ENCODE results near the gene RUNDC1.
"Not testable (repeated sequence)": the region's sequence is repeated elsewhere in the genome, so short reads cannot be mapped to it uniquely, and the experiment has no call there.

The RUNDC1 gene

DNA sequence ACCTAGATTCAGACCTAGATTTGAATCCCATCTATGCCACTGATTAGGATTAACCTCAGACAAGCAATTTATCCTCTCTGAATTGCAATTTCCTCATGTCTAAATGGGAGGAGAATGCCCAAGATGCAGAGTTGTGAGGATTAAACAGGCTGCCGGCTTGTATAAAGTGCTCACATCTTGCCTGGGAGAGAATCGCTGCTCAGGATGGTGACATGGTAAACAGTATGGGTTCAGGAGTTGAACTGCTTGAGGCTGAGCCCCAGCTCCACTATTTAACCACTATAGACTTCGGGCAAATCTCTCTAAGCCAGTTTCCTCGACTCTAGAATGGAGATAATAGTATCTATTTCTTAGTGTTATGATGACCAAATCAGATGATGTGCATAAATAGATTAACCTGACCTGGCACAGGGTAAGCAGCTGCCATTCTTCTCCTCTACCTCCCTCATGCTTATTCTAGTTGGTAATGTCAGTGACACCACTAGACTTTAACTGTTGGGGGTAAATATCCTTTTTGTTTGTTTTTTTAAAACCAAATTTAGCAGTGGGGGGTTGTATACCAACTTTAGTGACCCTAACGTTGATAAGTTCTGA is 17.1 kb downstream of the RUNDC1 start:
- H4K20me1 ChIP-seq (ENCODE audit: insufficient read depth): 0 out of 2 replicates have a peak, but pooled peaks cover 2% of the 10 kb centered on the region
- H2AFZ ChIP-seq (ENCODE audit: low read depth): peak overlapping the region; percentile 16; the same call in 1 of the 2 replicates
- TF ChIP-seq, protein P1, sequence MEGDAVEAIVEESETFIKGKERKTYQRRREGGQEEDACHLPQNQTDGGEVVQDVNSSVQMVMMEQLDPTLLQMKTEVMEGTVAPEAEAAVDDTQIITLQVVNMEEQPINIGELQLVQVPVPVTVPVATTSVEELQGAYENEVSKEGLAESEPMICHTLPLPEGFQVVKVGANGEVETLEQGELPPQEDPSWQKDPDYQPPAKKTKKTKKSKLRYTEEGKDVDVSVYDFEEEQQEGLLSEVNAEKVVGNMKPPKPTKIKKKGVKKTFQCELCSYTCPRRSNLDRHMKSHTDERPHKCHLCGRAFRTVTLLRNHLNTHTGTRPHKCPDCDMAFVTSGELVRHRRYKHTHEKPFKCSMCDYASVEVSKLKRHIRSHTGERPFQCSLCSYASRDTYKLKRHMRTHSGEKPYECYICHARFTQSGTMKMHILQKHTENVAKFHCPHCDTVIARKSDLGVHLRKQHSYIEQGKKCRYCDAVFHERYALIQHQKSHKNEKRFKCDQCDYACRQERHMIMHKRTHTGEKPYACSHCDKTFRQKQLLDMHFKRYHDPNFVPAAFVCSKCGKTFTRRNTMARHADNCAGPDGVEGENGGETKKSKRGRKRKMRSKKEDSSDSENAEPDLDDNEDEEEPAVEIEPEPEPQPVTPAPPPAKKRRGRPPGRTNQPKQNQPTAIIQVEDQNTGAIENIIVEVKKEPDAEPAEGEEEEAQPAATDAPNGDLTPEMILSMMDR (conservative IDR thresholded peaks at IDR 0.05; ENCODE audit: low read depth, low read length): no peak
- no peak overlapping the region for H3K4me3 ChIP-seq (IDR thresholded peaks at IDR 0.05; ENCODE audit: insufficient read depth, low read depth, low read length)
- H3K79me2 ChIP-seq (ENCODE audit: insufficient read depth, low read depth): peaks cover 21% of the 10 kb centered on the region
- peaks cover 5% of the 10 kb centered on the region; the same call in 1 of the 2 replicates for H3K36me3 ChIP-seq (ENCODE audit: insufficient read depth)
- no peaks in the 10 kb centered on the region for H3K27me3 ChIP-seq (ENCODE audit: insufficient read depth, low read depth)
- peak overlapping the region; percentile 43 for H3K4me2 ChIP-seq
- H3K9ac ChIP-seq: no peak overlapping the region; the same call in 1 of the 2 replicates
- H3K4me1 ChIP-seq (ENCODE audit: low read depth, poor library complexity, severe bottlenecking): peaks cover 24% of the 10 kb centered on the region
- peak overlapping the region; percentile 87; the same call in 1 of the 2 replicates for H3K27ac ChIP-seq

DNA sequence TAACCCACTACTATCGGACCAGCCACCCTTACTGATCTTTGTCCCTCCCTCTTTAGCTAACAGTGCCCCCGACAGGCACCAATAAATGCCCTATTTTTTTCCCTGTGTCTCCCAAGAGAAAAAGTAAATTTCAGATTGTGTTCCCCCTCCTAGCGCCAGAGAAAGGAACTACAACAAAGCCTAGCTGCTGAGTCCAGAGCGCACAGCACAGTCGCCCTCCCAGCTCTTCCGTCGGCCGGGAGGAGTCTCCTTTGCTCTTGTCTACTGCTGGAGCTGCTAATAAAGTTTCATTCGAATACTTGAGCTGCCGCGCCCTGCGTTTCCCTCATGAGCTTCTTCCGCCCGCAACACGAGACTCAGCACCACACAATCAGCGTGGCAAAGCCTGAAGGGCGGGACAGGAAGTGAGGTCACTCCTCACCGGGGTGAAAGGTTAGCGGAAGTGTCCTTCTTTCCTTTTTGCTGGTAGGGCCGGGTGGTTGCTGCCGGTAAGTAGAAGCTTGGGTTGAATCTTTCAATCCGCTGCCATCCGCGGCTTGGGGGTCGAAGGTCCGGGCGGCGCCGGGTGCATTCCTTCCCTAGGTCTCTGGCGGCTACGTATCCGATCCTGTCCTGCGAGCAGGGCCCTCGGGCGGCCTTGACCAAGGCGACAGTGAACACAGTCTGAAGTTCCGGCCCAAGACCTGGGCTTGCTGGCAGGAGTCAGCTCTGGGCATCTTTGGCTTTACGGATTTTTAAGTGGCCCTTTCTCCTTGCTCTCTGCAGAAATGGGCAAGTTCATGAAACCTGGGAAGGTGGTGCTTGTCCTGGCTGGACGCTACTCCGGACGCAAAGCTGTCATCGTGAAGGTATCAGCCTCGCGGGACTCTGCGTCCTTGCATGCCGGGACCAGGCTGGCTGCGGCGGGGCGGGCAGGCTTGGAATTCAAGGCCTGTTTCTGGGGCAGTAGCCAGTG is 17.9 kb downstream of the RUNDC1 start, which contains the start of gene RPL27:
Gene RPL27, plus strand, starts transcription at position 436 of the 955 bp plus-strand sequence. Its CDS starts 332 bp downstream, at position 768.
- Histone ChIP-seq H2AFZ (ENCODE audit: low read depth) (peak within 1 kb of the TSS; percentile 32; the same call in 1 of the 2 replicates), H3K27me3 (ENCODE audit: insufficient read depth, low read depth) (no peaks in the 10 kb centered on the region), H3K4me2 (peak within 1 kb of the TSS; percentile 85), H3K27ac (peak within 1 kb of the TSS; percentile 87), H3K4me3 (IDR thresholded peaks at IDR 0.05; ENCODE audit: insufficient read depth, low read depth, low read length) (no peak within 1 kb of the TSS), H3K9ac (peak within 1 kb of the TSS; percentile 98), H3K4me1 (ENCODE audit: low read depth, poor library complexity, severe bottlenecking) (peaks cover 20% of the 10 kb centered on the region), H3K79me2 (ENCODE audit: insufficient read depth, low read depth) (peaks cover 21% of the 10 kb centered on the region), H4K20me1 (ENCODE audit: insufficient read depth) (0 out of 2 replicates have a peak, but pooled peaks cover 2% of the 10 kb centered on the region), H3K36me3 (ENCODE audit: insufficient read depth) (peaks cover 9% of the 10 kb centered on the region; the same call in 1 of the 2 replicates)
- TF ChIP-seq, protein P1 (conservative IDR thresholded peaks at IDR 0.05; ENCODE audit: low read depth, low read length): peak; percentile 85

DNA sequence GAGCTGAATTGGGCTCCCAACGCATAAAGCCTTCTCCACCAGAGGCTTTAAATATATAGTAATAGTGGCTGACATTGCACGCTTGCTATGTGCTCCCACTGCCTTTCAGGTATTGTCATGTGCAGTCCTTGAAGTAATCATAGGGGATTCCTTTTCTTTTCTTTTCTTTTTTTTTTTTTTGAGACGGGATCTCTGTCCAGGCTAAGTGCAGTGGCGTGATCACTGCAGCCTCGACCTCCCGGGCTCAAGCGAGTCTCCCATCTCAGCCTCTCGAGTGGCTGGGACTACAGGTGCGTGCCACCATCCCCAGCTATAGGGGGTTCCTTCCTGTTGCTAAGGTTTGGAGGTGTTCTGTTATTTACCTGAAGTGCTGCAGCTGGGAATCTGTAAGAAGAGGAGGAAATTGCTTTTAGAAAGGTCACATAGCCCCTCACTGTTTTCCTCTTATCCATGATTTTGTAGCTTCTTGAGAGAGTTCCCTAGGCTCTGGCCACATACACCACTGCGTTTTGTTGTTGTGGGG is 18.7 kb downstream of the RUNDC1 start:
- H3K27me3 ChIP-seq (ENCODE audit: insufficient read depth, low read depth): no peaks in the 10 kb centered on the region
- no peak overlapping the region for H3K4me3 ChIP-seq (IDR thresholded peaks at IDR 0.05; ENCODE audit: insufficient read depth, low read depth, low read length)
- peaks cover 21% of the 10 kb centered on the region for H3K79me2 ChIP-seq (ENCODE audit: insufficient read depth, low read depth)
- TF ChIP-seq, protein P1 (conservative IDR thresholded peaks at IDR 0.05; ENCODE audit: low read depth, low read length): no peak
- H4K20me1 ChIP-seq (ENCODE audit: insufficient read depth): 0 out of 2 replicates have a peak, but pooled peaks cover 2% of the 10 kb centered on the region
- peak overlapping the region; percentile 87 for H3K27ac ChIP-seq
- no peak overlapping the region for H2AFZ ChIP-seq (ENCODE audit: low read depth)
- H3K36me3 ChIP-seq (ENCODE audit: insufficient read depth): peaks cover 9% of the 10 kb centered on the region; the same call in 1 of the 2 replicates
- H3K9ac ChIP-seq: peak overlapping the region; percentile 98
- H3K4me2 ChIP-seq: peak overlapping the region; percentile 85
- H3K4me1 ChIP-seq (ENCODE audit: low read depth, poor library complexity, severe bottlenecking): peaks cover 17% of the 10 kb centered on the region

DNA sequence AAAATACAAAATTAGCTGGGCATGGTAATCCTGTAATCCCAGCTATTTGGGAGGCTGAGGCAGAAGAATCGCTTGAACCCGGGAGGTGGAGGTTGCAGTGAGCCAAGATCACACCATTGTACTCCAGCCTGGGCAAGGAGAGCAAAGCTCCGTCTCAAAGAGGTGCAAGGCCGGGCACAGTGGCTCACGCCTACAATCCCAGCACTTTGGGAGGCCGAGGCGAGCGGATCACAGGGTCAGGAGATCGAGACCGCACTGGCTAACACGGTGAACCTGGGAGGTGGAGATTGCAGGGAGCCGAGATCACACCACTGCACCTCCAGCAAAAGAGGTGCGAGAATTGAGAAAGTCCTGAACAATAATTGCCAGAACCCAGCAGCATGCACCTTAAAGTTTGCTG is 20.5 kb downstream of the RUNDC1 start:
- H4K20me1 ChIP-seq (ENCODE audit: insufficient read depth); H3K9ac ChIP-seq; H3K36me3 ChIP-seq (ENCODE audit: insufficient read depth); H3K4me3 ChIP-seq (IDR thresholded peaks at IDR 0.05; ENCODE audit: insufficient read depth, low read depth, low read length); H3K27ac ChIP-seq; H2AFZ ChIP-seq (ENCODE audit: low read depth); H3K27me3 ChIP-seq (ENCODE audit: insufficient read depth, low read depth); H3K4me2 ChIP-seq: not testable (repeated sequence)
- Histone ChIP-seq H3K79me2 (ENCODE audit: insufficient read depth, low read depth) (peaks cover 21% of the 10 kb centered on the region), H3K4me1 (ENCODE audit: low read depth, poor library complexity, severe bottlenecking) (peaks cover 17% of the 10 kb centered on the region)
